Liver (tissue), 9 donors: Measurements from ENCODE around the gene AFAP1. TPM values are rescaled to one million over a fixed set of nuclear protein-coding genes. Genes with fewer than 3 reads are reported as not detected.

Source experiments
- DNase-seq: peaks from one replicate; pipeline ENCODE4 v3.0.0-alpha.2; 2017; ENCODE audit warnings: low spot score
- H3K27ac ChIP-seq, 2 donors: one replicate each; pipeline ENCODE4 v1.7.0; 2013; ENCODE audit warnings: inconsistent platforms in 2 of 2, low read length in 2 of 2, control low read depth in 1 of 2, low read depth in 1 of 2, mild to moderate bottlenecking in 1 of 2
- H3K27me3 ChIP-seq, 4 donors: one replicate each; pipeline versions ENCODE4 v1.6.1 to v1.7.0; 2013; ENCODE audit warnings: low read length in 3 of 4, inconsistent platforms in 1 of 4, mild to moderate bottlenecking in 1 of 4, moderate library complexity in 1 of 4; ENCODE audit not compliant: control insufficient read depth in 4 of 4, insufficient read depth in 4 of 4
- H3K36me3 ChIP-seq, 4 donors: one replicate each; pipeline versions ENCODE4 v1.6.1 to v1.7.0; 2013; ENCODE audit warnings: low read length in 3 of 4, mild to moderate bottlenecking in 3 of 4, low read depth in 1 of 4, moderate library complexity in 1 of 4; ENCODE audit not compliant: control insufficient read depth in 4 of 4, insufficient read depth in 3 of 4
- H3K4me1 ChIP-seq, 4 donors: one replicate each; pipeline versions ENCODE4 v1.6.1 to v1.7.0; 2013; ENCODE audit warnings: low read length in 3 of 4, mild to moderate bottlenecking in 3 of 4, moderate library complexity in 1 of 4; ENCODE audit not compliant: control insufficient read depth in 4 of 4, insufficient read depth in 4 of 4
- H3K4me3 ChIP-seq, 3 donors: one replicate each; pipeline versions ENCODE4 v1.6.1 to v1.7.0; 2013; ENCODE audit warnings: low read length in 3 of 3, control low read depth in 1 of 3, low read depth in 1 of 3, mild to moderate bottlenecking in 1 of 3
- H3K9ac ChIP-seq, 2 donors: one replicate each; pipeline ENCODE4 v1.7.0; 2013; ENCODE audit warnings: low read length in 2 of 2, mild to moderate bottlenecking in 2 of 2, moderate library complexity in 2 of 2, control low read depth in 1 of 2, low read depth in 1 of 2
- H3K9me3 ChIP-seq, 4 donors: one replicate each; pipeline versions ENCODE4 v1.6.1 to v1.7.0; 2013; ENCODE audit warnings: low read length in 3 of 4; ENCODE audit not compliant: control insufficient read depth in 4 of 4
- FOXA2 ChIP-seq: IDR thresholded peaks from 2 replicates; pipeline ENCODE4 v1.6.1; 2016; ENCODE audit warnings: antibody characterized with exemption
- GABPA ChIP-seq, 2 donors: IDR thresholded peaks in 1 of 2; conservative IDR thresholded peaks in 1 of 2; 2 replicates each; pipeline ENCODE4 v1.6.1; 2016; ENCODE audit warnings: antibody characterized with exemption in 2 of 2, mild to moderate bottlenecking in 1 of 2, moderate library complexity in 1 of 2
- NR2F2 ChIP-seq: IDR thresholded peaks from 2 replicates; pipeline ENCODE4 v1.6.1; 2016; ENCODE audit warnings: antibody characterized with exemption
- RXRA ChIP-seq, 2 donors: IDR thresholded peaks; 2 replicates each; pipeline ENCODE4 v1.6.1; 2017 to 2018; ENCODE audit warnings: antibody characterized with exemption in 2 of 2, mild to moderate bottlenecking in 1 of 2
- SP1 ChIP-seq: IDR thresholded peaks from 2 replicates; pipeline ENCODE4 v1.6.1; 2018; ENCODE audit warnings: antibody characterized with exemption, mild to moderate bottlenecking
- WGBS: extraction: QIAGEN DNeasy Blood & Tissue Kit; methylation state at CpG from one replicate; pipeline ENCODE4 v1.1.7; 2013; 5-methylcytosine and 5-hydroxymethylcytosine counted together
- polyA plus RNA-seq, 2 donors: library from polyadenylated mRNA; stranded (reverse) in 1 of 2; unstranded in 1 of 2; fragments of 200-250 nt in 1 of 2; fragments of >200 nt in 1 of 2; fragmentation: Nextera tagmentation in 1 of 2; extraction: Ambion mirVana in 1 of 2; gene quantifications; one replicate each; pipeline versions ENCODE4 v1.2.1 to v1.2.3, GENCODE V29; 2013 to 2015
- total RNA-seq, 2 donors: library from RNA; depleted of rRNA; stranded (reverse); fragments of >200 nt; gene quantifications; one replicate each; pipeline ENCODE4 v1.2.3, GENCODE V29; 2014
- TF ChIP-seq, protein P1 (sequence below): IDR thresholded peaks from 2 replicates; pipeline ENCODE4 v1.6.1; 2016; ENCODE audit warnings: antibody characterized with exemption
- TF ChIP-seq, protein P2 (sequence below): IDR thresholded peaks from 2 replicates; pipeline ENCODE4 v1.6.1; 2016; ENCODE audit warnings: antibody characterized with exemption, mild to moderate bottlenecking
- TF ChIP-seq, protein P3 (sequence below): IDR thresholded peaks from 2 replicates; pipeline ENCODE4 v1.6.1; 2016; ENCODE audit warnings: antibody characterized with exemption
- TF ChIP-seq, protein P4 (sequence below): fragments of 150-350 bp; IDR thresholded peaks from 2 replicates; pipeline ENCODE4 v1.5.1; 2017; ENCODE audit warnings: improper control_type of control experiment, low read depth, low read length; ENCODE audit not compliant: missing input control
- TF ChIP-seq, protein P5 (sequence below): IDR thresholded peaks from 2 replicates; pipeline ENCODE4 v1.6.1; 2016; ENCODE audit warnings: antibody characterized with exemption
- donor health status: healthy.
- donor health status: healthy.
- donor health status: healthy.
- donor health status: healthy.
- donor health status: healthy.

The AFAP1 gene
- total and polyA plus RNA-seq, 4 donors = 0.40 to 3.2 (median 1.6) TPM

DNA sequence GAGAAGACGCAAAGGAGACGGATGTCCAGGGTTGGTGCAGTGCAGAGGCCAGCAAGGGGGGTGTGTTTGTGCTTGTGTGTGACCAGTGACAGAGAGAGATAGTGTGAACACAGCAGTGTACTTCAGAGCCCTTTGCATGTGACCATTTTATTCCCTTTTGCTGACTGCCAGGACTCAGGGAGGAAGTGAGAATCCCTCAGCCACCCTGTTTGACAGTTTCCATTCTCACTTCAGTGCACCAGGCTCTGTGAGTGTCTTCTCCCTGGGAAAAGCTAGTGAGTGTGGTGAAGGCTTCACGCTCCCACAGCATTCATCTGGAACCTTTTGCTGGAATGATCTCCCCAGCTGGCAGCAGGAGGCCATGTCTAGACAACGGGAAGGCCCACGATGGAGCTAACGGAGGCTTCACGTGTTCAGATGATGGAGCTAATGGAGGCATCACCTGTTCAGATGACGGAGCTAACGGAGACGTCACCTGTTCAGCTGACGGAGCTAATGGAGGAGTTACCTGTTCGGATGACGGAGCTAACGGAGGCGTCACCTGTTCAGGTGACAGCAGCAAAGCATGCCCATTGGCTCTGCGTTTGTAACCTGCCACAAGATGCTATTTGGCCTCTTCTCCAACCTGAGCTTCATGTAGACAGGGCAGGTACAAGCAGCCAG, 195.4 kb downstream of the AFAP1 start:
- 81% methylated on average over 16 of the region's 16 CpGs for WGBS
- no peaks in the 10 kb centered on the region for H3K9me3 ChIP-seq
- no peak overlapping the region for H3K9ac ChIP-seq
- H3K36me3 ChIP-seq = no peaks in the 10 kb centered on the region
- no peak overlapping the region for H3K27ac ChIP-seq
- H3K4me1 ChIP-seq = no peaks in the 10 kb centered on the region
- TF ChIP-seq, protein P1, sequence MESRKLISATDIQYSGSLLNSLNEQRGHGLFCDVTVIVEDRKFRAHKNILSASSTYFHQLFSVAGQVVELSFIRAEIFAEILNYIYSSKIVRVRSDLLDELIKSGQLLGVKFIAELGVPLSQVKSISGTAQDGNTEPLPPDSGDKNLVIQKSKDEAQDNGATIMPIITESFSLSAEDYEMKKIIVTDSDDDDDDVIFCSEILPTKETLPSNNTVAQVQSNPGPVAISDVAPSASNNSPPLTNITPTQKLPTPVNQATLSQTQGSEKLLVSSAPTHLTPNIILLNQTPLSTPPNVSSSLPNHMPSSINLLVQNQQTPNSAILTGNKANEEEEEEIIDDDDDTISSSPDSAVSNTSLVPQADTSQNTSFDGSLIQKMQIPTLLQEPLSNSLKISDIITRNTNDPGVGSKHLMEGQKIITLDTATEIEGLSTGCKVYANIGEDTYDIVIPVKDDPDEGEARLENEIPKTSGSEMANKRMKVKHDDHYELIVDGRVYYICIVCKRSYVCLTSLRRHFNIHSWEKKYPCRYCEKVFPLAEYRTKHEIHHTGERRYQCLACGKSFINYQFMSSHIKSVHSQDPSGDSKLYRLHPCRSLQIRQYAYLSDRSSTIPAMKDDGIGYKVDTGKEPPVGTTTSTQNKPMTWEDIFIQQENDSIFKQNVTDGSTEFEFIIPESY = no peak
- no peaks in the 10 kb centered on the region for H3K27me3 ChIP-seq
- no peak for DNase-seq
- no peak overlapping the region for H3K4me3 ChIP-seq

DNA sequence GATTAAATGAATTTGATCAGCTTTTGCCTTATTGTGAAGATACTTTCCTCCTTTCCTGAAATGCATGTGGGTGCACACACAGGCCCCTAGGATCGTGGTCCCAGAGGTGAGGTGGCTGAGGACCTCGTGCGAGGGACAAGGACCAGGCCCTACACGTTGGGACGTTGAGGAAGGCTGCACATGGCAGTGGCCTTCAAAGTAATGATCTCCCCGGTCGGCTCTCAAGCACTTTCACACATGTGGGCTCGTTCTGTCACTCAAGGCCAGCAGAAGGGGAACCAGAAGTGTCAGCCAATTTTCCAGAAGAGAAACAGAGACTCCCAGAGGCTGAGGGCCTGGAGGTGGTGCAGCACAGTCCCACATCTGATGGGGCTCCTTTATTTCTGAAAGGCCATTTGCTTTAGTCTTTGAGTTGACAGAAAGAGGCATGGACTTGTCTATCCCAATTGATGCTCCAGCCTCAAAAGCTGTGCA, 196.8 kb downstream of the AFAP1 start:
- Histone ChIP-seq H3K9me3 (peaks cover 0 to 2% (median 0%) of the 10 kb centered on the region in 4 donors), H3K4me1 (no peaks in the 10 kb centered on the region), H3K9ac (no peak overlapping the region), H3K27me3 (no peaks in the 10 kb centered on the region), H3K27ac (no peak overlapping the region), H3K4me3 (no peak overlapping the region), H3K36me3 (no peaks in the 10 kb centered on the region)
- DNase-seq = no peak
- TF ChIP-seq FOXA2 = no peak
- TF ChIP-seq, protein P2, sequence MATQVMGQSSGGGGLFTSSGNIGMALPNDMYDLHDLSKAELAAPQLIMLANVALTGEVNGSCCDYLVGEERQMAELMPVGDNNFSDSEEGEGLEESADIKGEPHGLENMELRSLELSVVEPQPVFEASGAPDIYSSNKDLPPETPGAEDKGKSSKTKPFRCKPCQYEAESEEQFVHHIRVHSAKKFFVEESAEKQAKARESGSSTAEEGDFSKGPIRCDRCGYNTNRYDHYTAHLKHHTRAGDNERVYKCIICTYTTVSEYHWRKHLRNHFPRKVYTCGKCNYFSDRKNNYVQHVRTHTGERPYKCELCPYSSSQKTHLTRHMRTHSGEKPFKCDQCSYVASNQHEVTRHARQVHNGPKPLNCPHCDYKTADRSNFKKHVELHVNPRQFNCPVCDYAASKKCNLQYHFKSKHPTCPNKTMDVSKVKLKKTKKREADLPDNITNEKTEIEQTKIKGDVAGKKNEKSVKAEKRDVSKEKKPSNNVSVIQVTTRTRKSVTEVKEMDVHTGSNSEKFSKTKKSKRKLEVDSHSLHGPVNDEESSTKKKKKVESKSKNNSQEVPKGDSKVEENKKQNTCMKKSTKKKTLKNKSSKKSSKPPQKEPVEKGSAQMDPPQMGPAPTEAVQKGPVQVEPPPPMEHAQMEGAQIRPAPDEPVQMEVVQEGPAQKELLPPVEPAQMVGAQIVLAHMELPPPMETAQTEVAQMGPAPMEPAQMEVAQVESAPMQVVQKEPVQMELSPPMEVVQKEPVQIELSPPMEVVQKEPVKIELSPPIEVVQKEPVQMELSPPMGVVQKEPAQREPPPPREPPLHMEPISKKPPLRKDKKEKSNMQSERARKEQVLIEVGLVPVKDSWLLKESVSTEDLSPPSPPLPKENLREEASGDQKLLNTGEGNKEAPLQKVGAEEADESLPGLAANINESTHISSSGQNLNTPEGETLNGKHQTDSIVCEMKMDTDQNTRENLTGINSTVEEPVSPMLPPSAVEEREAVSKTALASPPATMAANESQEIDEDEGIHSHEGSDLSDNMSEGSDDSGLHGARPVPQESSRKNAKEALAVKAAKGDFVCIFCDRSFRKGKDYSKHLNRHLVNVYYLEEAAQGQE = no peak
- TF ChIP-seq, protein P3, sequence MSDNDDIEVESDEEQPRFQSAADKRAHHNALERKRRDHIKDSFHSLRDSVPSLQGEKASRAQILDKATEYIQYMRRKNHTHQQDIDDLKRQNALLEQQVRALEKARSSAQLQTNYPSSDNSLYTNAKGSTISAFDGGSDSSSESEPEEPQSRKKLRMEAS = no peak
- no peak for TF ChIP-seq NR2F2
- TF ChIP-seq, protein P4, sequence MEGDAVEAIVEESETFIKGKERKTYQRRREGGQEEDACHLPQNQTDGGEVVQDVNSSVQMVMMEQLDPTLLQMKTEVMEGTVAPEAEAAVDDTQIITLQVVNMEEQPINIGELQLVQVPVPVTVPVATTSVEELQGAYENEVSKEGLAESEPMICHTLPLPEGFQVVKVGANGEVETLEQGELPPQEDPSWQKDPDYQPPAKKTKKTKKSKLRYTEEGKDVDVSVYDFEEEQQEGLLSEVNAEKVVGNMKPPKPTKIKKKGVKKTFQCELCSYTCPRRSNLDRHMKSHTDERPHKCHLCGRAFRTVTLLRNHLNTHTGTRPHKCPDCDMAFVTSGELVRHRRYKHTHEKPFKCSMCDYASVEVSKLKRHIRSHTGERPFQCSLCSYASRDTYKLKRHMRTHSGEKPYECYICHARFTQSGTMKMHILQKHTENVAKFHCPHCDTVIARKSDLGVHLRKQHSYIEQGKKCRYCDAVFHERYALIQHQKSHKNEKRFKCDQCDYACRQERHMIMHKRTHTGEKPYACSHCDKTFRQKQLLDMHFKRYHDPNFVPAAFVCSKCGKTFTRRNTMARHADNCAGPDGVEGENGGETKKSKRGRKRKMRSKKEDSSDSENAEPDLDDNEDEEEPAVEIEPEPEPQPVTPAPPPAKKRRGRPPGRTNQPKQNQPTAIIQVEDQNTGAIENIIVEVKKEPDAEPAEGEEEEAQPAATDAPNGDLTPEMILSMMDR = no peak
- no peak for TF ChIP-seq RXRA (IDR thresholded peaks at IDR 0.05)
- no peak for TF ChIP-seq SP1
- TF ChIP-seq GABPA (IDR thresholded peaks at IDR 0.05 in 1 of 2, conservative IDR thresholded peaks at IDR 0.05 in 1 of 2) = no peak
- TF ChIP-seq, protein P5, sequence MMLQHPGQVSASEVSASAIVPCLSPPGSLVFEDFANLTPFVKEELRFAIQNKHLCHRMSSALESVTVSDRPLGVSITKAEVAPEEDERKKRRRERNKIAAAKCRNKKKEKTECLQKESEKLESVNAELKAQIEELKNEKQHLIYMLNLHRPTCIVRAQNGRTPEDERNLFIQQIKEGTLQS = no peak
- WGBS = 74% methylated on average over 8 of the region's 8 CpGs
